ENCODE data around the gene CEACAM5.
A peak's percentile ranks its signal among the peaks of the same experiment; 100 is the strongest.
"Not testable (repeated sequence)": the region's sequence is repeated elsewhere in the genome, so short reads cannot be mapped to it uniquely, and the experiment has no call there.

CEACAM5 gene

GRCh38 chr19:41700381-41701195, 7.8 kb upstream of the CEACAM5 start:
- DNase-seq (ENCODE audit: low read depth), result no peak

- DNase-seq (ENCODE audit: low read depth), result no peak
These were observed 6.9 kb upstream of the CEACAM5 start for GRCh38 chr19:41701401-41702075.

- DNase-seq (ENCODE audit: low read depth), result no peak
These were observed 6.2 kb upstream of the CEACAM5 start for GRCh38 chr19:41702171-41702651.

GRCh38 chr19:41703602-41704293, 4.7 kb upstream of the CEACAM5 start:
- DNase-seq (ENCODE audit: low read depth), result no peak

GRCh38 chr19:41705393-41706174, 2.8 kb upstream of the CEACAM5 start:
- DNase-seq (ENCODE audit: low read depth), result no peak

- DNase-seq (ENCODE audit: low read depth), result peak; percentile 32
These were observed 1.5 kb upstream of the CEACAM5 start for GRCh38 chr19:41706741-41707501.

GRCh38 chr19:41707502-41707812, 969 bp upstream of the CEACAM5 start:
- DNase-seq (ENCODE audit: low read depth), result no peak

- DNase-seq (ENCODE audit: low read depth), result no peak
These were observed 505 bp upstream of the CEACAM5 start for GRCh38 chr19:41707871-41708371.

- not testable (repeated sequence) for DNase-seq (ENCODE audit: low read depth)
These were observed 1.1 kb downstream of the CEACAM5 start for GRCh38 chr19:41709516-41709915.

- no peak for DNase-seq (ENCODE audit: low read depth)
These were observed 1.7 kb downstream of the CEACAM5 start for GRCh38 chr19:41709951-41710645.

GRCh38 chr19:41711376-41712261, 3.2 kb downstream of the CEACAM5 start:
- no peak for DNase-seq (ENCODE audit: low read depth)

GRCh38 chr19:41714598-41714997, 6.2 kb downstream of the CEACAM5 start:
- no peak for DNase-seq (ENCODE audit: low read depth)

GRCh38 chr19:41718761-41719160, 10.3 kb downstream of the CEACAM5 start:
- no peak for DNase-seq (ENCODE audit: low read depth)

GRCh38 chr19:41720103-41720502, 11.7 kb downstream of the CEACAM5 start:
- no peak for DNase-seq (ENCODE audit: low read depth)

GRCh38 chr19:41726493-41726892, 18.1 kb downstream of the CEACAM5 start:
- DNase-seq (ENCODE audit: low read depth), result no peak

GRCh38 chr19:41734156-41734555, 25.7 kb downstream of the CEACAM5 start:
- DNase-seq (ENCODE audit: low read depth), result no peak

GRCh38 chr19:41734585-41734984, 26.2 kb downstream of the CEACAM5 start:
- no peak for DNase-seq (ENCODE audit: low read depth)

- no peak for DNase-seq (ENCODE audit: low read depth)
These were observed 26.7 kb downstream of the CEACAM5 start for GRCh38 chr19:41735071-41735600.

GRCh38 chr19:41739361-41739760, 30.9 kb downstream of the CEACAM5 start:
- no peak for DNase-seq (ENCODE audit: low read depth)

All from stimulated activated CD8-positive, alpha-beta memory T cell treated with anti-CD3 and anti-CD28 coated beads, Interleukin-15, amount 100 ng/mL, for 24 hours (primary cell).